ENCODE results near the gene VPS11.

Gene VPS11

GRCh38 chr11:119095066-119095880 is 27.7 kb downstream of the VPS11 start:
- TF ChIP-seq CTCF (IDR thresholded peaks at IDR 0.05), result 0 out of 2 replicates have a peak, but pooled peaks have one; percentile 23

- TF ChIP-seq CTCF (IDR thresholded peaks at IDR 0.05), result no peak
Measured at GRCh38 chr11:119099711-119100110, 32.1 kb downstream of the VPS11 start.

- peak; percentile 59 for TF ChIP-seq CTCF (IDR thresholded peaks at IDR 0.05)
Measured at GRCh38 chr11:119100246-119100970, 32.8 kb downstream of the VPS11 start.

- no peak for TF ChIP-seq CTCF (IDR thresholded peaks at IDR 0.05)
Measured at GRCh38 chr11:119100994-119101758, 33.6 kb downstream of the VPS11 start.

GRCh38 chr11:119101759-119102423 is 34.3 kb downstream of the VPS11 start, which contains the start of gene DPAGT1:
Gene DPAGT1, minus strand, starts transcription at chr11:119101853. Its CDS starts 198 bp downstream, at chr11:119101655.
- no peak for TF ChIP-seq CTCF (IDR thresholded peaks at IDR 0.05)

GRCh38 chr11:119103793-119104192 is 36.2 kb downstream of the VPS11 start:
- no peak for TF ChIP-seq CTCF (IDR thresholded peaks at IDR 0.05)
